GM18907 (cell line): ENCODE measurements around the gene FBXL17.
A peak's percentile ranks its signal among the peaks of the same experiment; 100 is the strongest.

Experiments
- ATAC-seq: cut with Tn5 transposase; IDR thresholded peaks from one replicate; pipeline ENCODE4 v1.9.1; 2021; ENCODE audit warnings: mild to moderate bottlenecking, moderate library complexity; ENCODE audit not compliant: unreplicated experiment

The FBXL17 gene

DNA sequence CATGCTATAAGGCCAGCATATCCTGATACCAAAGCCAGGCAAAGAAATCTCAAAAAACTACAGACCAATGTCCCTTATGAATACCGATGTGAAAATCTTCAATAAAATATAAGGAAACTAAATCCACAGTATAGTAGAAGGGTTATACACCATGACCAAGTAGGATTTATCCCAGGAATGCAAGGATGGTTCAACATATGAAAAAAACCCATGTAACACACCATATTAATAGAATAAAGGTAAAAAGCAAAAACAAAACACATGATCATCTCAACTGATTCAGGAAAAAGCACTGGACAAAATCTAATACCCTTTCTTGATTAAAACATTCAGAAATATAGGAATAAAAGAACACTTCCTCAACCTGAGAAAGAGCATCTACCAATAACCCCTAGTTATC, 6.1 kb downstream of the FBXL17 start:
- ATAC-seq = no peak

- no peak for ATAC-seq
Measured at GRCh38 chr5:108373426-108373825, 8.5 kb downstream of the FBXL17 start.

- no peak for ATAC-seq
Measured at GRCh38 chr5:108372369-108372768, 9.5 kb downstream of the FBXL17 start.

DNA sequence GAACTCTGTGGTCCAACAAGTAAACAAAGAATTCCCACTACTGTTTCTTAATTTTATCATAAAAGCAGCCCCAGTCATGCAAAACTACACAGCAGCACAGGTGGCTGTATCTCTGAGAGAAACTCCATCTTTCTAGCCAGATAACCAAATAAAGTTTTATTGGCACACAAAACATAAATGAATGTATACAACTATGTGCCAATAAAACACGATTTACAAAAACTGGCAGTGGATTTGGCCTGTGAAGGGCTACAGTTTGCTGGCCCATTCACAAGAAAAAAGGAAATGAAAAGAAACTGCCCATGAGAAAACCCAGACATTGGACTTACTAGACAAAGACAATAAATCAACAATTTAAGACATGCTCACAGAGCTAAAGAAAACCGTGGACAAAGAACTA, 10.6 kb downstream of the FBXL17 start:
- ATAC-seq = no peak

GRCh38 chr5:108369167-108369566, 12.7 kb downstream of the FBXL17 start:
- ATAC-seq = no peak

DNA sequence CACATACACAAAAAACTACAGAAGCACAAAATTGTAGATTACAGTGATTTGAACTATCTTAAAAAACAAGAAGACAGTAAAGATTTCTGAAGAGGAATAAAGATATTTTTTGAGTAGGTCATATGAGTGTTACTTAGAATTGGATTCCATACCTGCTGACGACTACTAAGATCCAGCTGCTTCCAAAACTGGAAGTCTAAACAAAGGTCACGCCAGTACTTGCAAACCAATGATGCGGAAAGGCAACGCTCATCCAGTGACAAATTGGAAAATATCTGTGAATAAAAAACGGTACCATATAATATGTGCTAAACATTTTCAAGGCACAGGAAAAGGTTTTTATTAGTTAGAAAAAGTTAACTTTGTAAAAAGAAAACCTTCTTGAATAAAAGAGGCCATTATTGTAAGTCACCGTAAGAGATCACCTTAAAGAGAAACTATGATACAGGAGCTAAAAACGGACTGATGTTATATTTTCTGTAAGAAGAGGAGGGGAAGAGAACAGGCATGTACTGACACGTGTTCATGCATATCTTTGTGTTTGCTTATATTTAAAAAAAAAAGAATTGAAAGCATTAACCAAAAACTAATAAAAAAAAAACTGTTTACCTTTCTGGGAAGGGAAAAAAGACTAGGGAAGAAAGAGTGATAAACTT, 14.1 kb downstream of the FBXL17 start:
- no peak for ATAC-seq

DNA sequence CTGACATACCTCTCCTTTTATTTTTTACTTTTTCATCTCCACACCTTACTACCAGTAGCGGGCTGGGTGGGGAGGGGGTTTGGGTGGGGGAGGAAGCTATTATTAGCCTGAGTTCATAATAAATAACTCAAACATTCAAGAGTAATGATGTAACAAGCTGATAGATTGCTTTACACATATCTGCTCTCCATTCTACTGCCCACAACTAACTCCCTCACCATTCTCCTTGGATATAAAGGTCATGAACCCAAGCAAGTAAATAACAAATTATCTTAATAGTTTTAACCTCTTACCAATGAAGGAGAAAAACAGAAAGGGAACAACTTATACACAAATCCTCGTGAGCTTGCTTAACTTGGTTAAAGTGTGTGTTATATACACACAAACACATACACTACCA, 15.4 kb downstream of the FBXL17 start:
- ATAC-seq = no peak

GRCh38 chr5:108361771-108362170, 20.1 kb downstream of the FBXL17 start:
- ATAC-seq = no peak

GRCh38 chr5:108361239-108361638, 20.7 kb downstream of the FBXL17 start:
- ATAC-seq = no peak

DNA sequence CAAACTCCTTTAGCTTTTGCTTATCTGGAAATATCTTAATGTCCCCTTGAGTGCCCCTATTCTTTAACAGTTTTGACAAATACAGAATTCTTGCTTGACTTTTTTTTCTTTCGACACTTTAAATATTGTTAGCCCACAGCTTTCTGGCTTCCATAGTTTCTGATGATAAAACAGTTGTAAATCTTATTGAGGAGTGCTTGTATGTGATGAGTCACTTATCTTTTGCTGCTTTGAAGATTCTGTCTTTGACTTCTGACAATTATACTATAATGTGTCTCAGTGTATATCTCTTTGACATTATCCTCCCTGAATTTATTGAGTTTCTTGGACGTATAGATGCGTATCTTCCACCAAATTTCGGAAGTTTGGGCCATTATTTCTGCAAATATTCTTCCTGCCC, 21.6 kb downstream of the FBXL17 start:
- ATAC-seq = no peak

- ATAC-seq = no peak
Measured at GRCh38 chr5:108356286-108356685, 25.6 kb downstream of the FBXL17 start.

DNA sequence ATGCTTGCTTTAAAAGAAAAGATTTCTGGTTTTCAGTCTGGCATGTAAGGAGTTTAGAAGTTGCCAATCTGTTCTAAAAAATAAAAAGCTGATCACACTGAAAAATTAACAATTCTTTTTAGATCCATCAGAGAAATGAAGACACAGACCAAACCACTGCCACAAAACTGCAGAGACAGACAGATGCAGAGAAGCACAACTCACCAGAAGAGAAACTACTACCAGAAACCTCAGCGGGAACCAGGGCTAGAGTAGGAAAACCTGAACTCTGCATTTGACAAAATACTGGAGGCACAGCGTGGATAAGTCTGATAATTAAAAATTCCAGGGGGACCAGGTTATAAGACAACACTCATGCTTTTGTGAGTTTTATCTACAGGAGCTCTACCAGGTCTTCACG, 28.8 kb downstream of the FBXL17 start:
- no peak for ATAC-seq

DNA sequence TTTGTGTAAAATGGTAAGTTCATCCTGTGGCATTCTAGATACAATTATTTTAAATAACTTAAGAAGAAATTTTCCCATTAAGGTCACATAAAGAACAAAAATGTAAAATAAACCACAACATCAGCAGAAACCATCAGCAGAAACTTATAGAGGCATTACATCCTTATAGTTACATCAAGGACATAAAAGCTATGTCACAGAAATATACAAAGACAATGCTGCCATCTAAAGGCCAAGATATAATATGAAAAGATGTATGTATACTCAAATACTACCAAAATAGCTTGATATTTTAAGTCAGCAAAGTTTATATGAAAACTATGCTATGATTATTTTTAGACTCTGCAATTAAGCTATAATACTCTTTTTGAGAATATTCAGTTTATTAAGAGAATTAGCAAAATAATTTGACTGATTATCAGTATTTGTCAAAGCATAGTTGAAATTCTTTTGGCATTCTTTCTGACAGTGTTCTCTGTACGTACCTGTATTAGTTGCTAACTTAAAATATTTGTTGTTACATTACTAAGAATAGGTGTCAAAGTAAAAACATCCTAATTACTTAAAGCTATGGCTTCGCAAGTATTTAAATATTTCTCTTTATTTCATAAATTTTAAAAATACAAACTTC, 36.2 kb downstream of the FBXL17 start:
- peak; percentile 85 for ATAC-seq

GRCh38 chr5:108344103-108344822, 37.6 kb downstream of the FBXL17 start:
- ATAC-seq = no peak

GRCh38 chr5:108341866-108342265, 40.0 kb downstream of the FBXL17 start:
- no peak for ATAC-seq

GRCh38 chr5:108340131-108340530, 41.8 kb downstream of the FBXL17 start:
- ATAC-seq = no peak

DNA sequence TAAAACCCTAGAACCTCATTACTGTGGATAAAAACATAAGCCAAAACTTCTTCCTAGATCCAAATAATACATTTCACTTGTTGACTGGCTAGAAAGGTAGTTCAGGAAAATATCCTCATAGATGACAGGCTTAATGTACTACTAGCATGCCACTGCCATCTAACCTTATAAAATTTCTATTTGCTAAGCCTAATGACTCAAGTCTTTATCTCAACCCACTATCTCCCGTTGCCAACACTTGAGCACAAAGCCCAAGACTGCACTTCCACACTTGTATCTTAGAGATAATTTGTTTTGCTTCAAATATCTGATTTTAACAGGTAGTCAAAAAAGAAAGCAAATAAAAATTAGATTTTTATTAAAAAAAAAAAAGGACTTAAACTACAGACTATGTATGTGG, 42.7 kb downstream of the FBXL17 start:
- no peak for ATAC-seq

DNA sequence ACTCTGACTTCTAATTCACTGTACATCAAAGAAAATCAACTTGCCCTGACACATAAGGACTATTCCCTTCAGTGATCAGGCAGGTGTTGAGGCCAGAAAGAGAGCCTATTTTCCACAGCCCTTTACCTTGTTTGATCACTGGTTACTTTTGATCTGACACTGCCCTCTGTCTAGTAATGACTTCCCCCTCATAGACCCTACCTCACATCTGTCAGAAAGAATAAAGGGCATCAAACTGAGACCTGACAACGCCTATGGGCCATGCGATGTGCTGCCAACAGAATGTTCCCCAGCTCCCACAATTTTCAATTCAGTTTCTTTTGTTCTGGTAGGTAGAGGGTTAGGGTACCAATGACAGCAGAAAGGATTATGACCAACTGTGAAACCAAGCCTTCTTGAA, 47.7 kb downstream of the FBXL17 start:
- ATAC-seq = no peak

DNA sequence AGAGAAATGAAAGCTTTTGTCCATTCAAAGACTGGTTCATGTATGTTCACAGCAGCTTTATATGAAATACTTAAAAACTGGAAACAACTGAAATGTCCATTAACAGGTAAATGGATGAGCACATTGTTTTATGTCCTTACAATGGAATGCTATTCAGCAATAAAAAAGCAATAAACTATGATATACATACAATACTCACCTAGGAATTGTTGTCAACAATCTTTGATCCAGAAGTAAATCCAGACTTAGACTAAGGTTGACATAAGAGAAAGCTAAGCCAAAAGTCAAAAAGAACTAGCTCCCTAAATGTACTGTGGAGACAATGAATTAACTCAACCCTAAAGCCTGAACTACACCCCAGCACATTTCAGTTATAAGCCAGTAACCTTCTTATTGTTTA, 54.9 kb downstream of the FBXL17 start:
- no peak for ATAC-seq

DNA sequence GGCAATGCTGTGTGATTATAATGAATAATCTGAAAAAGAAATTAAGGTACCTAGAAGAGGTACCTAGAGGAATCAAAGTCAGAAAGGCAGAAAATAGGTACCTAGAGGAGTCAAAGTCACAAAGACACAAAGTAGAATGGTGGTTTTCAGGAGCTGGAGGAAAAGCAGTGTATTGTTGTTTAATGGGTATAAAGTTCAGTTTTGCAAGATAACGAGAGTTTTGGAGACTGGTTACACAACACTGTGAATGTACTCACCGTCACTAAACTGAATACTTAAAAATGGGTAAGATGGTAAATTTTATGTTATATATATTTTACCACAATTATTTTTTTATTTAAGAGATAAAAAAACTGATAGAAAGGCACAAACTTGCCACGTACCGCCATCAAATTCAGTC, 57.0 kb downstream of the FBXL17 start:
- no peak for ATAC-seq

GRCh38 chr5:108321341-108321740, 60.6 kb downstream of the FBXL17 start:
- ATAC-seq = no peak

DNA sequence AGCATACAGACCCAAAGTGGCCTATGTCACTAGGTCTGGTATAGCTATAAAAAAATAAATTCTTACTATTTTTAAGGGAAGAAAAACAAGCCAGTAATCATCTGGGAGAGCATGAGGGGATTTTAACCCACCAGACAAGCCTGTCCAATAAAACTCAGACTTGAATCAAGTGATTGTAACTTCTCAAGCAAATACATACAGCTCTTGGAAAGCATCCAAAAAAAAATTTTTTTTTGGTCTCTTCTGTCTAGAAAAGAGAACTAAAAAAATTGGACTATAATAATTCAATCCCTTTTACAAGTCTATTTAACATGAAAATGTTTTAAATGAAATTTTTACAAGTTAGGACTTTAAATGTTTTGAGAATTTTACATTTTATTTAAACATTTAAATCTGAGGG, 61.7 kb downstream of the FBXL17 start:
- no peak for ATAC-seq
